Liver (tissue), 9 donors: Measurements from ENCODE around the gene ETS1. TPM values are rescaled to one million over a fixed set of nuclear protein-coding genes. Genes with fewer than 3 reads are reported as not detected.

Experiments used
- DNase-seq: peaks from one replicate; pipeline ENCODE4 v3.0.0-alpha.2; 2017; ENCODE audit warnings: low spot score
- H3K27ac ChIP-seq, 2 donors: one replicate each; pipeline ENCODE4 v1.7.0; 2013; ENCODE audit warnings: inconsistent platforms in 2 of 2, low read length in 2 of 2, control low read depth in 1 of 2, low read depth in 1 of 2, mild to moderate bottlenecking in 1 of 2
- H3K27me3 ChIP-seq, 4 donors: one replicate each; pipeline versions ENCODE4 v1.6.1 to v1.7.0; 2013; ENCODE audit warnings: low read length in 3 of 4, inconsistent platforms in 1 of 4, mild to moderate bottlenecking in 1 of 4, moderate library complexity in 1 of 4; ENCODE audit not compliant: control insufficient read depth in 4 of 4, insufficient read depth in 4 of 4
- H3K36me3 ChIP-seq, 4 donors: one replicate each; pipeline versions ENCODE4 v1.6.1 to v1.7.0; 2013; ENCODE audit warnings: low read length in 3 of 4, mild to moderate bottlenecking in 3 of 4, low read depth in 1 of 4, moderate library complexity in 1 of 4; ENCODE audit not compliant: control insufficient read depth in 4 of 4, insufficient read depth in 3 of 4
- H3K4me1 ChIP-seq, 4 donors: one replicate each; pipeline versions ENCODE4 v1.6.1 to v1.7.0; 2013; ENCODE audit warnings: low read length in 3 of 4, mild to moderate bottlenecking in 3 of 4, moderate library complexity in 1 of 4; ENCODE audit not compliant: control insufficient read depth in 4 of 4, insufficient read depth in 4 of 4
- H3K4me3 ChIP-seq, 3 donors: one replicate each; pipeline versions ENCODE4 v1.6.1 to v1.7.0; 2013; ENCODE audit warnings: low read length in 3 of 3, control low read depth in 1 of 3, low read depth in 1 of 3, mild to moderate bottlenecking in 1 of 3
- H3K9ac ChIP-seq, 2 donors: one replicate each; pipeline ENCODE4 v1.7.0; 2013; ENCODE audit warnings: low read length in 2 of 2, mild to moderate bottlenecking in 2 of 2, moderate library complexity in 2 of 2, control low read depth in 1 of 2, low read depth in 1 of 2
- H3K9me3 ChIP-seq, 4 donors: one replicate each; pipeline versions ENCODE4 v1.6.1 to v1.7.0; 2013; ENCODE audit warnings: low read length in 3 of 4; ENCODE audit not compliant: control insufficient read depth in 4 of 4
- ATF3 ChIP-seq: IDR thresholded peaks from 2 replicates; pipeline ENCODE4 v1.6.1; 2016; ENCODE audit warnings: antibody characterized with exemption
- CTCF ChIP-seq: fragments of 150-350 bp; IDR thresholded peaks from 2 replicates; pipeline ENCODE4 v1.5.1; 2017; ENCODE audit warnings: improper control_type of control experiment, low read depth, low read length; ENCODE audit not compliant: missing input control
- FOXA2 ChIP-seq: IDR thresholded peaks from 2 replicates; pipeline ENCODE4 v1.6.1; 2016; ENCODE audit warnings: antibody characterized with exemption
- GABPA ChIP-seq, 2 donors: IDR thresholded peaks in 1 of 2; conservative IDR thresholded peaks in 1 of 2; 2 replicates each; pipeline ENCODE4 v1.6.1; 2016; ENCODE audit warnings: antibody characterized with exemption in 2 of 2, mild to moderate bottlenecking in 1 of 2, moderate library complexity in 1 of 2
- HNF4A ChIP-seq, 2 donors: conservative IDR thresholded peaks; 2 replicates each; pipeline ENCODE4 v1.6.1; 2016; ENCODE audit warnings: antibody characterized with exemption in 2 of 2, mild to moderate bottlenecking in 2 of 2
- JUND ChIP-seq, 2 donors: IDR thresholded peaks; 2 replicates each; pipeline ENCODE4 v1.6.1; 2016; ENCODE audit warnings: antibody characterized with exemption in 2 of 2
- RAD21 ChIP-seq, 2 donors: IDR thresholded peaks; 2 replicates each; pipeline ENCODE4 v1.6.1; 2016; ENCODE audit warnings: antibody characterized with exemption in 2 of 2, mild to moderate bottlenecking in 2 of 2
- REST ChIP-seq: IDR thresholded peaks from 2 replicates; pipeline ENCODE4 v1.6.1; 2016; ENCODE audit warnings: antibody characterized with exemption, mild to moderate bottlenecking
- RXRA ChIP-seq, 2 donors: IDR thresholded peaks; 2 replicates each; pipeline ENCODE4 v1.6.1; 2017 to 2018; ENCODE audit warnings: antibody characterized with exemption in 2 of 2, mild to moderate bottlenecking in 1 of 2
- SP1 ChIP-seq: IDR thresholded peaks from 2 replicates; pipeline ENCODE4 v1.6.1; 2018; ENCODE audit warnings: antibody characterized with exemption, mild to moderate bottlenecking
- TAF1 ChIP-seq: conservative IDR thresholded peaks from 2 replicates; pipeline ENCODE4 v1.6.1; 2016; ENCODE audit warnings: antibody characterized with exemption, mild to moderate bottlenecking
- ZBTB33 ChIP-seq: IDR thresholded peaks from 2 replicates; pipeline ENCODE4 v1.6.1; 2016; ENCODE audit warnings: antibody characterized with exemption
- WGBS: extraction: QIAGEN DNeasy Blood & Tissue Kit; methylation state at CpG from one replicate; pipeline ENCODE4 v1.1.7; 2013; 5-methylcytosine and 5-hydroxymethylcytosine counted together
- polyA plus RNA-seq, 2 donors: library from polyadenylated mRNA; stranded (reverse) in 1 of 2; unstranded in 1 of 2; fragments of 200-250 nt in 1 of 2; fragments of >200 nt in 1 of 2; fragmentation: Nextera tagmentation in 1 of 2; extraction: Ambion mirVana in 1 of 2; gene quantifications; one replicate each; pipeline versions ENCODE4 v1.2.1 to v1.2.3, GENCODE V29; 2013 to 2015
- total RNA-seq, 2 donors: library from RNA; depleted of rRNA; stranded (reverse); fragments of >200 nt; gene quantifications; one replicate each; pipeline ENCODE4 v1.2.3, GENCODE V29; 2014
- donor health status: healthy.
- donor health status: healthy.
- donor health status: healthy.
- donor health status: healthy.
- donor health status: healthy.

Gene ETS1
- total and polyA plus RNA-seq, 4 donors: 4.8 to 30.0 (median 20.3) TPM

GRCh38 chr11:128533472-128533871, 53.9 kb downstream of the ETS1 start:
- 98% methylated on average over 2 of the region's 2 CpGs for WGBS

More at GRCh38 chr11:128533472-128533871, 53.9 kb downstream of the ETS1 start:
- Histone ChIP-seq H3K27me3 (no peaks in the 10 kb centered on the region), H3K36me3 (no peaks in the 10 kb centered on the region), H3K9me3 (no peaks in the 10 kb centered on the region), H3K4me1 (peaks cover 4 to 21% (median 16%) of the 10 kb centered on the region in 4 donors), H3K4me3 (no peak overlapping the region), H3K9ac (no peak overlapping the region), H3K27ac (no peak overlapping the region)
- no peak for DNase-seq
- no peak for TF ChIP-seq FOXA2
- TF ChIP-seq ZBTB33: no peak
- TF ChIP-seq JUND (IDR thresholded peaks at IDR 0.05): no peak
- no peak for TF ChIP-seq SP1
- no peak for TF ChIP-seq ATF3
- no peak for TF ChIP-seq GABPA (IDR thresholded peaks at IDR 0.05 in 1 of 2, conservative IDR thresholded peaks at IDR 0.05 in 1 of 2)
- no peak for TF ChIP-seq RXRA (IDR thresholded peaks at IDR 0.05)
- TF ChIP-seq TAF1: no peak
- no peak for TF ChIP-seq CTCF
- TF ChIP-seq REST: no peak
- no peak for TF ChIP-seq RAD21 (IDR thresholded peaks at IDR 0.05)
- TF ChIP-seq HNF4A (conservative IDR thresholded peaks at IDR 0.05): no peak
